GM21367 (cell line): ENCODE measurements around the gene OR2C3.
"Not testable (repeated sequence)": the region's sequence is repeated elsewhere in the genome, so short reads cannot be mapped to it uniquely, and the experiment has no call there.

ENCODE experiments used
- ATAC-seq: cut with Tn5 transposase; IDR thresholded peaks from one replicate; pipeline ENCODE4 v1.9.1; 2021; ENCODE audit not compliant: unreplicated experiment

OR2C3 gene

GRCh38 chr1:247536340-247536739 lies at the start of gene OR2C3:
TSS of gene OR2C3 (minus strand) at chr1:247536440. CDS start at chr1:247532511, 3,929 bp downstream.
- ATAC-seq, result no peak

- no peak for ATAC-seq
Observed at GRCh38 chr1:247578946-247579460, 42.8 kb upstream of the OR2C3 start.

GRCh38 chr1:247576514-247576913 lies 40.3 kb upstream of the OR2C3 start:
- ATAC-seq, result no peak

- no peak for ATAC-seq
Observed at GRCh38 chr1:247574664-247575063, 38.4 kb upstream of the OR2C3 start.

GRCh38 chr1:247574236-247574635 lies 38.0 kb upstream of the OR2C3 start:
- no peak for ATAC-seq

GRCh38 chr1:247562198-247562597 lies 26.0 kb upstream of the OR2C3 start:
- ATAC-seq, result no peak

- ATAC-seq, result no peak
Observed at GRCh38 chr1:247561711-247562110, 25.5 kb upstream of the OR2C3 start.

GRCh38 chr1:247557926-247558674 lies 21.9 kb upstream of the OR2C3 start:
- ATAC-seq, result no peak

GRCh38 chr1:247552231-247552630 lies 16.0 kb upstream of the OR2C3 start:
- no peak for ATAC-seq

- ATAC-seq, result no peak
Observed at GRCh38 chr1:247551721-247552120, 15.5 kb upstream of the OR2C3 start.

- no peak for ATAC-seq
Observed at GRCh38 chr1:247548769-247549182, 12.5 kb upstream of the OR2C3 start, which contains the start of gene GCSAML. TSS of gene GCSAML (plus strand) at chr1:247549134. CDS start at chr1:247549192, 58 bp downstream.

- ATAC-seq, result no peak
Observed at GRCh38 chr1:247548092-247548491, 11.9 kb upstream of the OR2C3 start.

GRCh38 chr1:247542811-247543210 lies 6.6 kb upstream of the OR2C3 start:
- no peak for ATAC-seq

GRCh38 chr1:247540581-247540980 lies 4.3 kb upstream of the OR2C3 start:
- no peak for ATAC-seq

- no peak for ATAC-seq
Observed at GRCh38 chr1:247539215-247539614, 3.0 kb upstream of the OR2C3 start.

- ATAC-seq, result no peak
Observed at GRCh38 chr1:247538561-247538960, 2.3 kb upstream of the OR2C3 start.

GRCh38 chr1:247535402-247535801 lies 838 bp downstream of the OR2C3 start:
- ATAC-seq, result no peak

- no peak for ATAC-seq
Observed at GRCh38 chr1:247531937-247532336, 4.3 kb downstream of the OR2C3 start.

- ATAC-seq, result no peak
Observed at GRCh38 chr1:247530785-247531184, 5.5 kb downstream of the OR2C3 start.

GRCh38 chr1:247529771-247530355 lies 6.4 kb downstream of the OR2C3 start:
- no peak for ATAC-seq

- ATAC-seq, result no peak
Observed at GRCh38 chr1:247528812-247529474, 7.3 kb downstream of the OR2C3 start.

- ATAC-seq, result not testable (repeated sequence)
Observed at GRCh38 chr1:247521886-247522285, 14.4 kb downstream of the OR2C3 start.
